Measurements from ENCODE around the gene SGCE. TPM values are rescaled to one million over a fixed set of nuclear protein-coding genes. Genes with fewer than 3 reads are reported as not detected.

SGCE gene
- total RNA-seq, 1 experiment from 2014 or later, result 17.4 TPM

- no peaks in the 10 kb centered on the region for H3K27me3 ChIP-seq (ENCODE audit: insufficient read depth, low read length)
- H4K20me1 ChIP-seq (ENCODE audit: insufficient read depth), result no peaks in the 10 kb centered on the region
- no peak overlapping the region for H3K4me2 ChIP-seq (ENCODE audit: low read length)
- ChIA-PET CTCF (no interaction called here), RAD21 (ENCODE audit: low non-redundant PET in 1 of 2, low total read pairs in 2 of 2, uncharacterized antibody in 2 of 2, unreplicated experiment in 2 of 2) (no interaction called here), POLR2A (no interaction called here)
- TF ChIP-seq EGR1 (IDR thresholded peaks at IDR 0.05; ENCODE audit: low read depth) (no peak), ZFX (IDR thresholded peaks at IDR 0.05) (no peak), ELF1 (IDR thresholded peaks at IDR 0.05; ENCODE audit: borderline replicate concordance, low read depth) (no peak)
- TF ChIP-seq, protein P1, sequence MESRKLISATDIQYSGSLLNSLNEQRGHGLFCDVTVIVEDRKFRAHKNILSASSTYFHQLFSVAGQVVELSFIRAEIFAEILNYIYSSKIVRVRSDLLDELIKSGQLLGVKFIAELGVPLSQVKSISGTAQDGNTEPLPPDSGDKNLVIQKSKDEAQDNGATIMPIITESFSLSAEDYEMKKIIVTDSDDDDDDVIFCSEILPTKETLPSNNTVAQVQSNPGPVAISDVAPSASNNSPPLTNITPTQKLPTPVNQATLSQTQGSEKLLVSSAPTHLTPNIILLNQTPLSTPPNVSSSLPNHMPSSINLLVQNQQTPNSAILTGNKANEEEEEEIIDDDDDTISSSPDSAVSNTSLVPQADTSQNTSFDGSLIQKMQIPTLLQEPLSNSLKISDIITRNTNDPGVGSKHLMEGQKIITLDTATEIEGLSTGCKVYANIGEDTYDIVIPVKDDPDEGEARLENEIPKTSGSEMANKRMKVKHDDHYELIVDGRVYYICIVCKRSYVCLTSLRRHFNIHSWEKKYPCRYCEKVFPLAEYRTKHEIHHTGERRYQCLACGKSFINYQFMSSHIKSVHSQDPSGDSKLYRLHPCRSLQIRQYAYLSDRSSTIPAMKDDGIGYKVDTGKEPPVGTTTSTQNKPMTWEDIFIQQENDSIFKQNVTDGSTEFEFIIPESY (IDR thresholded peaks at IDR 0.05; ENCODE audit: extremely low read depth, insufficient replicate concordance, low read length), result no peak
- BruUV-seq (replicated peaks), result no TSS peak
- H3K4me3 ChIP-seq (replicated peaks in 1 of 2; ENCODE audit: low read depth in 1 of 2, low read length in 2 of 2), result no peak overlapping the region
- no peak overlapping the region for H2AFZ ChIP-seq (ENCODE audit: low read depth, low read length, poor library complexity, severe bottlenecking)
- intact Hi-C loops (cut with micrococcal nuclease), result no loop called here
- H3K36me3 ChIP-seq (ENCODE audit: control insufficient read depth in 1 of 2, insufficient read depth in 2 of 2, low read length in 2 of 2), result no peaks in the 10 kb centered on the region
- H3K9ac ChIP-seq (ENCODE audit: low read length), result no peak overlapping the region
- H3K9me3 ChIP-seq (ENCODE audit: control insufficient read depth in 1 of 2, insufficient read depth in 1 of 2, low read depth in 1 of 2, low read length in 2 of 2), result no peaks in the 10 kb centered on the region
- no peak overlapping the region for H3K27ac ChIP-seq (ENCODE audit: low read depth, low read length)
- ATAC-seq (no peak), DNase-seq (ENCODE audit: low read depth, low spot score) (no peak)
- H3K79me2 ChIP-seq (ENCODE audit: insufficient read depth, low read length), result no peaks in the 10 kb centered on the region
- H3K4me1 ChIP-seq (ENCODE audit: control insufficient read depth in 1 of 2, insufficient read depth in 2 of 2, low read length in 2 of 2), result no peaks in the 10 kb centered on the region
- H3K9me2 ChIP-seq (ENCODE audit: insufficient read depth), result no peaks in the 10 kb centered on the region
Observed at GRCh38 chr7:94605031-94605430, 50.9 kb downstream of the SGCE start.

GRCh38 chr7:94602181-94602580 is 53.8 kb downstream of the SGCE start:
- Histone ChIP-seq H3K4me2 (ENCODE audit: low read length) (no peak overlapping the region), H3K4me1 (ENCODE audit: control insufficient read depth in 1 of 2, insufficient read depth in 2 of 2, low read length in 2 of 2) (no peaks in the 10 kb centered on the region), H4K20me1 (ENCODE audit: insufficient read depth) (no peaks in the 10 kb centered on the region), H2AFZ (ENCODE audit: low read depth, low read length, poor library complexity, severe bottlenecking) (no peak overlapping the region), H3K9me2 (ENCODE audit: insufficient read depth) (no peaks in the 10 kb centered on the region), H3K9ac (ENCODE audit: low read length) (no peak overlapping the region), H3K79me2 (ENCODE audit: insufficient read depth, low read length) (no peaks in the 10 kb centered on the region), H3K36me3 (ENCODE audit: control insufficient read depth in 1 of 2, insufficient read depth in 2 of 2, low read length in 2 of 2) (no peaks in the 10 kb centered on the region), H3K27me3 (ENCODE audit: insufficient read depth, low read length) (no peaks in the 10 kb centered on the region), H3K4me3 (replicated peaks in 1 of 2; ENCODE audit: low read depth in 1 of 2, low read length in 2 of 2) (no peak overlapping the region), H3K27ac (ENCODE audit: low read depth, low read length) (no peak overlapping the region), H3K9me3 (ENCODE audit: control insufficient read depth in 1 of 2, insufficient read depth in 1 of 2, low read depth in 1 of 2, low read length in 2 of 2) (no peaks in the 10 kb centered on the region)
- ChIA-PET CTCF (no interaction called here), POLR2A (no interaction called here), RAD21 (ENCODE audit: low non-redundant PET in 1 of 2, low total read pairs in 2 of 2, uncharacterized antibody in 2 of 2, unreplicated experiment in 2 of 2) (no interaction called here)
- DNase-seq (ENCODE audit: low read depth, low spot score), result no peak
- intact Hi-C loops (cut with micrococcal nuclease), result no loop called here
- no TSS peak for BruUV-seq (replicated peaks)
- ATAC-seq, result no peak
- TF ChIP-seq FOSL1 (IDR thresholded peaks at IDR 0.05; ENCODE audit: low read depth) (no peak), SP1 (IDR thresholded peaks at IDR 0.05; ENCODE audit: low read depth) (no peak), CBX3 (IDR thresholded peaks at IDR 0.05; ENCODE audit: low read depth) (no peak), SRF (IDR thresholded peaks at IDR 0.05; ENCODE audit: low read depth) (no peak), ZFX (IDR thresholded peaks at IDR 0.05) (no peak), EGR1 (IDR thresholded peaks at IDR 0.05; ENCODE audit: low read depth) (no peak), YY1 (IDR thresholded peaks at IDR 0.05; ENCODE audit: extremely low read depth, insufficient replicate concordance, low read depth, low read length) (no peak)
- TF ChIP-seq, protein P1 (IDR thresholded peaks at IDR 0.05; ENCODE audit: extremely low read depth, insufficient replicate concordance, low read length), result no peak
- TF ChIP-seq, protein P2, sequence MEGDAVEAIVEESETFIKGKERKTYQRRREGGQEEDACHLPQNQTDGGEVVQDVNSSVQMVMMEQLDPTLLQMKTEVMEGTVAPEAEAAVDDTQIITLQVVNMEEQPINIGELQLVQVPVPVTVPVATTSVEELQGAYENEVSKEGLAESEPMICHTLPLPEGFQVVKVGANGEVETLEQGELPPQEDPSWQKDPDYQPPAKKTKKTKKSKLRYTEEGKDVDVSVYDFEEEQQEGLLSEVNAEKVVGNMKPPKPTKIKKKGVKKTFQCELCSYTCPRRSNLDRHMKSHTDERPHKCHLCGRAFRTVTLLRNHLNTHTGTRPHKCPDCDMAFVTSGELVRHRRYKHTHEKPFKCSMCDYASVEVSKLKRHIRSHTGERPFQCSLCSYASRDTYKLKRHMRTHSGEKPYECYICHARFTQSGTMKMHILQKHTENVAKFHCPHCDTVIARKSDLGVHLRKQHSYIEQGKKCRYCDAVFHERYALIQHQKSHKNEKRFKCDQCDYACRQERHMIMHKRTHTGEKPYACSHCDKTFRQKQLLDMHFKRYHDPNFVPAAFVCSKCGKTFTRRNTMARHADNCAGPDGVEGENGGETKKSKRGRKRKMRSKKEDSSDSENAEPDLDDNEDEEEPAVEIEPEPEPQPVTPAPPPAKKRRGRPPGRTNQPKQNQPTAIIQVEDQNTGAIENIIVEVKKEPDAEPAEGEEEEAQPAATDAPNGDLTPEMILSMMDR (IDR thresholded peaks at IDR 0.05 in 2 of 3, conservative IDR thresholded peaks at IDR 0.05 in 1 of 3; ENCODE audit: borderline replicate concordance in 1 of 3, insufficient read depth in 1 of 3, low read depth in 2 of 3, low read length in 2 of 3), result no peak

Data from HCT116 (cell line).